NCI-H69 (cell line): ENCODE measurements around the gene PLXNA4.

Experiments
- DNase-seq: peaks from one replicate; lab custom pipeline; 2025; lab: John Stamatoyannopoulos, UW

PLXNA4 gene

DNA sequence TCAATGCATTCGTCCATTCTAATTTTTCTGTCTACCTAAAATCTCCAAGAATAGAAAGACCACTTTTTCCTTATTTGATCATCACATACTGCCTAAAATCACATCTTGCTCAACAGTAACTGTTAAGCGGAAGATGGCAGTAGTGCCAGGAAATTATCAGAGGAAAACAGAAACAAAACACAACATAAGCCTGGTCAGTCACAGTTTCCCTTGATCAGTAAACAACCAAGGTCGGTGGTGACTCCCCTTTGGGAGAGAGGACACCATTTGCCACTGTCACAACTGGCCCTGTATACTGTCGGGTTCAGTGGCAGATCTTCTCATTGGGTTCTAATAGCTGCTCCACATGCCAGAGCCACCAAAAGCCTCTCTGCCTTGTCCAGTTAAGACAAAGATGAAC lies 106.6 kb downstream of the PLXNA4 start:
- no peak for DNase-seq

GRCh38 chr7:132469264-132469663 lies 107.0 kb downstream of the PLXNA4 start:
- no peak for DNase-seq

GRCh38 chr7:132466367-132466766 lies 109.9 kb downstream of the PLXNA4 start:
- DNase-seq, result no peak

- DNase-seq, result no peak
Observed at GRCh38 chr7:132465516-132465915, 110.8 kb downstream of the PLXNA4 start.

DNA sequence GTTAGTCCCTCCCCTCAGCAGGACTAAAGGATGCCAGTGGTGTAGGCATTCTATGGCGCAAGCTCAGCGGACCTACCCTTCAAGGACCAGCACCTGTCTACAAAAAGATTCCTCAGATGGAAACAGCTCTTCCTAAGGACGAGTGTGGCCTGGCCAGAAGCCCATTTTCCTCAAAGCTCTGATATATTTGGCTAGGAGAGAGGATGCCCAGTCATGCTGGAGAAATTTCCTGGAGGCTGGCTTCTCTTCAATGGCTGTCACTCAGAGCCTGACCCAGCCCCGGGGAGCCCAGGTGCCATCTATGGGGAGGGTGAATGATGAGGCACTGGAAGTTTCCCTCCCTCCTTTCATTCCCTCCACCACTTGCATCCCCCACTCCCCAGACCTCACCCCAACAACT lies 111.5 kb downstream of the PLXNA4 start:
- no peak for DNase-seq

- DNase-seq, result no peak
Observed at GRCh38 chr7:132463922-132464321, 112.3 kb downstream of the PLXNA4 start.

GRCh38 chr7:132462478-132462877 lies 113.8 kb downstream of the PLXNA4 start:
- no peak for DNase-seq

- DNase-seq, result no peak
Observed at GRCh38 chr7:132461032-132461592, 115.2 kb downstream of the PLXNA4 start.

DNA sequence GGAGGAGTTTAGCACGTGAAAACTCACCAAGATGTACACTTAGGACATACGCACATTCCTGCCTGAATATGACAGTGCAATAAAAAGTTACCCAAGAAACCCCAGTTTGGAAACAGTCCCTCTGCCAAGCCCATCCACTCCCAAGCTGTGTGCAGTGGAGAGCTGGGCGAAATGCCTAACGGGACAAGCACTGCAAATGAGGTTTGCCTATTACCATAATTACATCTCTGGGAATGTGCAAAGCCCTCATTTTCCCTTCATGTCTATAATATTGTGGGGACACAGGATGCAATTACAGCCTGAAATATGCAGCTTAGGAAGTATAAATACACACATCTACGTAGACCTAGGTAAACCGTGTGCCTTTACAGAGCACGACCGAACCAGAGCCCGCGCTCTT lies 117.5 kb downstream of the PLXNA4 start:
- peak; percentile 6 for DNase-seq

GRCh38 chr7:132457658-132458057 lies 118.6 kb downstream of the PLXNA4 start:
- no peak for DNase-seq

- DNase-seq, result no peak
Observed at GRCh38 chr7:132456418-132456817, 119.9 kb downstream of the PLXNA4 start.

DNA sequence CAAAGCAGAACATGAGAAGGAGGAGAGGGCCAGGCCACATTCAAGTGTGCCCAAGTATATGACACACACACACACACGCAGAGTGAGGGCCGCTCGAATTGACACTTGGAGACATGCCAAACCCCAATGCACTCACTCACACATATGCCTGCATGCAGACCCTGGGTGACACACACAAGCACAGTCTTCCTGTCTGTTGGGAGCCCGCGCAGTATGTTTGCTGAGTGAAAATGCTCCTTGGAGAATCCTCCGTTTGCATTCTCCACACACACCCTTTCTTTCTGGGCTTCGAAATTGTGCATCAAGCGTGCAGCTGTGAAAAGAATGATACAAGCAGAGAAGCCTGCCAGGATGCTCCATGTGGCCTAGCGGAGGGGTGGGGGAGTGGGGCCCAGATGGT lies 120.9 kb downstream of the PLXNA4 start:
- DNase-seq, result no peak

DNA sequence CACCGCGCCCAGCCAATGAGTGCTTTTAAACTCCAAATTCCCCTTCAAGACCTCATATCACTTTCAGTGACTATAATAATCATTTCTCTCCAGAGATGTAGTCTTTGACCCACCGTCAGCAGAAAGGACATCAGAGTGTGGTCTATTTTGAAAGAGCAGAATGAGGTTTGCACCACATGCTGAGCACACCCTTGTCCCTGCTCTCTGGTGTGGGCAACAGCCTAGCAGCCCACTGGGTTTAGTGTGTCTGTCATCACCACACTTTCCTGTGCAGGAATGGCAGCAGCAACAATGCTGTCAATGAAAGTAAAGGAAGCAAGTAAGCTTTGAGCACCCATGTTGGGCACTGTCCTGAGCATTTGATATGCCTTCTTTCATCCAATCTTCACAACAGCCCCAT lies 122.4 kb downstream of the PLXNA4 start:
- no peak for DNase-seq

DNA sequence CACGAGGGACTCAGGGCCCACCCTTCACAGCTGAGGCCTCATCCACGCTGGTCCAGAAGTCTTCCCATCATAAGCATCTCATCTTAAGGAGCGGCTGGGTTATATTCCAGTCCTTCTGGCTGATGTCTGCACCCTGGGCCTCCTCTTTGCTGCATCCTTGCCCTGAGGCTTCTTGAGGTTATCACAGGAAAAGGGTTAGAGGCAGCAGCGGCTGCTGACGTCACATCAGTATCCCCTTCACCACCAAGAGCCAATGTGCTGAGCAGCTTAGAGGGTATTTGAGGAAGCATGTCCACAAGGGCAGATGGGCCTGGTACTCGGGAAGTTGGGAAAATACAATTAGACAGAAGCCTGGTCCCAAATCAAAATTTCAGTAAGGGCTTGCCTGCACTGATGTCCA lies 125.1 kb downstream of the PLXNA4 start:
- no peak for DNase-seq

DNA sequence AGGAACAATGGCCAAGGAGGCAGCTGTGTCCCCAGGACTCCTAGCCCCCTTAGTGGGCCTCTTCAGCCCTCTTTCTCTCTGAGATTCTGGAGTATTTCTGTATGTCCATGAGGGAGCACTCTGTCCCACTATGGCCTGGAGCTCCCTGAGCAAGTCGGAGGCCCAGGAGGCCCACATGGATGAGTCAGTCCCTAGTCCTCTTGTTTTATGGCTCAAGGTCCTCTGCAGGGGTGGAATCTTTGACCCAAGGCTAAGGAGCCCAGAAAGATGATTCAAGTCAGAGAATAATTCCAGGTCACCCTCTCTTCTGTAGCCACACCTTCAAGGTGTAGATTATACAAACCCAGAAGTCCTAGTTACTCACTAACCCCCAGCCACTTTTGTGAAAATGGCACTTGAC lies 125.6 kb downstream of the PLXNA4 start:
- DNase-seq, result no peak

- DNase-seq, result no peak
Observed at GRCh38 chr7:132450188-132450587, 126.1 kb downstream of the PLXNA4 start.

DNA sequence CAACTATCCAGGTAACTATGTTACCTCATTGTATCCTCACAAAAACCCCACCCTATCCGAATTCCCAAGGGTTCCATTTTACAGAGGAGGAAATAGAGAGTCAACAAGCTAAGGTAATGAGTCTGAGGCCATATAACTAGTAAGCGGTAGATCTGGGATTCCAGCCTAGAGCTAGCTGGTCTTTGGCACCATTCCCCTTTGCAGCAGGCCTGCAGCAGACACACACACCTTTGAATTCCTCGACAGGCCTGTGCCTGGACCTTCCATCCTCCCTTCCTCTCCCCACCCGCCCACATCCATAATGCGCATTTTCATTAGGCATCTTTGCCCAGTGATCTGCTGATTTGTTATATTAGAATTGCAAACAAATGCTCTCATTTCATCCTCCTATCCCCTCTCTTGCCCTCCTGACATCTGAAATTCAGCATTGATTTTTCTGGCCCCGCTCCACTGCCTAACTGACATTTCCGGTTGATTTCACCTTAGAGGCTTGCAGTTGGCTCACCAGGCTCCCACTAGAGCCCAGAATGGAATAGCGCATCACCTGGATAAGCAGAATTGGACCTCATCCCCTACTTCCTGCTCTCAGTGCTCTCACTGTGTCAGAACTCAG lies 129.5 kb downstream of the PLXNA4 start:
- DNase-seq, result no peak

- no peak for DNase-seq
Observed at GRCh38 chr7:132446260-132446659, 130.0 kb downstream of the PLXNA4 start.

GRCh38 chr7:132443761-132444520 lies 132.3 kb downstream of the PLXNA4 start:
- no peak for DNase-seq

DNA sequence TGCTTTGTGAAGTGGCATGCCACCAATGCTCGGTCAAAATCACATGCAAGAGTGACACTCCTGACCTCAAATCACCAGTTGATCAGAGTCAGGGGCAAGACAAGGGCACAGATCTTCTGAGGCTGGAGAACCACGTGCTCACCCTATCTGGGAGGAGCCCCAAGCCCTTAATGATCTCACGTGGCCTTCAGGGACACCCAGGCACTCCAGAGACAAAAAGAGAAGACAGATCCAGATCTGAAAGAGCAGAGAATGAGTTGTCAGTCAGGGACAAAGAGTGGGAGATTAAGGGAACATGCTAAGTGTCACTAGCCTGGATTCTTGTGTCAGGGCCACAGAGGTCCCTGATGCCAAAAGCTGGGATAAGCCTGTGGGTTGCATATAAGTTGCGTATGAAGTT lies 134.3 kb downstream of the PLXNA4 start:
- no peak for DNase-seq

DNA sequence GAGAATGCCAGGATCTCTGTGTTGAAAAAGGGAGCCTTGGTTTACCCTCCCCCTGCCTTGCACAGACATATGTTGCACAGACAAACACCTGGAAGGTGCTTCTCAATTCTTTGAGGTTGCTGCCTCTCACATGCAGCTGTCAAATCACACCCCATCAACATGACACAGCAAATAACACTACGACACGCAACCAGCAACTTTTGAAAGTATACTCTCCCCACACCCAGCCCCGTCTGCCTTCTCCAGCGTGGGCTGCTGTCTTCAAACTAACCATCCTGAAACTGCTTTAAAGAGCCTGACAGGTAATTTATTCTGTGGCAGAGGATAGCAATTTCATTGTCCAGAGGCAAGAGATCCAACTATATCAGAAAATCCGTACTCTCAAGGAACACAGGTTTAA lies 136.1 kb downstream of the PLXNA4 start:
- DNase-seq, result no peak

GRCh38 chr7:132438926-132439325 lies 137.3 kb downstream of the PLXNA4 start:
- DNase-seq, result no peak

DNA sequence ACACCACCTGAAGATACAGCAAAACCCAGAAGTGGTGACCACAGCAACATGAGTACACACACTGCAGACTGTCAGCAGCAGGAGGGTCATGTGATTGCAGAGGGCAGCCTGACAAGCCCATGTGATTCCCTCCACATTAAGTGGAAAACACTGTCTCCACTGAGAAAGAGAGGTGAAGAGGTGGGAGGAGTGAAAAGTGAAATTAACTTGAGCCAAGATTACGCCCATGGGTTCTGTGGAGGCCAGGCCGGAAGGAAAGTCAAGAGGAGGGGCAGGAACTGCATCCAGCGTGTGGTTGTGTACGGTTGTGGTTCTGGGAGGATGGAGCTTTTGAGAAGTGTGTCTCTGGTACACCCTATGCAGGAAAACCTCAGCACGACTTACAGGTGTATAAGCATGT lies 138.5 kb downstream of the PLXNA4 start:
- DNase-seq, result no peak

DNA sequence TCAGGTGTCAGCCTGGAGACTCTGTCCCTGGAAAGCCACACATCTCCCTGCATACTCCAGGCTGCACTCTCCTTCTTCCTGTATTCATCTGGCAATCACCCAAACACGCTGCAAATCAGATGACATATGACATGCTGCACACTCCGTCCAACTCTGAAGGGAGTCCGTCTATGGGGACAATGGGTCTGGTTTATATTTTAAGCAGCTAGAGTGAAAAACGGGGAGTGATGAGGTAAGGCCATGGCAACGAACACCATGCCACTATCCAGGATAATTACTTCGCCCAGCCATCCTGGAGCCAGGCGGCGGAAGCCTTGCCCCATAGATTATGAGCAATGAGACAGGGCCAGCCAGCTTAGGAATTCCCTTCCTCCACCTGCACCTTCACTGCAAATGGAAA lies 140.1 kb downstream of the PLXNA4 start:
- DNase-seq, result peak; percentile 45
